AG09309 (cell line): ENCODE results near the gene NEDD8.

Experiments used
- DNase-seq: peaks from one replicate; pipeline ENCODE4 v3.0.0-alpha.2; 2010; ENCODE audit warnings: low read depth
- H3K4me3 ChIP-seq: 2 replicates; pipeline ENCODE4 v1.5.1; 2011; ENCODE audit warnings: mild to moderate bottlenecking, low read depth, low read length, moderate library complexity; ENCODE audit not compliant: control insufficient read depth
- TF ChIP-seq, protein P1 (sequence below): IDR thresholded peaks from 2 replicates; pipeline ENCODE4 v1.5.1; 2011; ENCODE audit warnings: mild to moderate bottlenecking, low read depth, low read length, inconsistent platforms; ENCODE audit not compliant: insufficient read depth, control insufficient read depth; ENCODE audit errors: missing control alignments

Gene NEDD8

DNA sequence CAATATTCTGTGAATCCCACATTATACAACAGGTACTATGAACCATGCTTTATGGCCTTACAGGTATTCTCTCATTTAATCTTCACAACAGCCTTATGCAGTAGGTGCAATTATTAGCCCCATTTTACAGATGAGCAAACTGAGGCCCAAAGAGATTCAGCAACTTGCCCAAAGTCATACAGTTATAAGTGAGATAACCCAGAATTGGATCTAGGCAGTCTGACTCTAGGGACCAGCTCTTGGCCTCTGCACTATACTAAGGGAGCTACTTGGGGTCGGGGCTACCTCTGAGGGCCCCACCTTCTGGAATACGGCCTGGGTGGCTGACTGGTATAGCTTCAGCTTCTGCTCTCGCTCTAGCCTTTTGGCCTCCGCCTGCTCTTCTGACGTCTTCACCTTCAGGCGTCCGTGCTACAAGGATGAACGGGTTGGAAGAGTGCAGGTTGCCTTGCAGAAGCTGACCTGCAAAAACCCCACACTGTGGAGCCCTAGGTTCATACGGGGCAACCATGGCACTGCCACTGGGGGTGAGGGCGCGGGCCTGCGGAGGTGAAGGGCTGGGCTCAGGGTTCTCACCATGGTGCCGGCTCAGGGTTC lies 38.5 kb upstream of the NEDD8 start:
- peak overlapping the region; percentile 79 for H3K4me3 ChIP-seq
- DNase-seq, result no peak
- TF ChIP-seq, protein P1, sequence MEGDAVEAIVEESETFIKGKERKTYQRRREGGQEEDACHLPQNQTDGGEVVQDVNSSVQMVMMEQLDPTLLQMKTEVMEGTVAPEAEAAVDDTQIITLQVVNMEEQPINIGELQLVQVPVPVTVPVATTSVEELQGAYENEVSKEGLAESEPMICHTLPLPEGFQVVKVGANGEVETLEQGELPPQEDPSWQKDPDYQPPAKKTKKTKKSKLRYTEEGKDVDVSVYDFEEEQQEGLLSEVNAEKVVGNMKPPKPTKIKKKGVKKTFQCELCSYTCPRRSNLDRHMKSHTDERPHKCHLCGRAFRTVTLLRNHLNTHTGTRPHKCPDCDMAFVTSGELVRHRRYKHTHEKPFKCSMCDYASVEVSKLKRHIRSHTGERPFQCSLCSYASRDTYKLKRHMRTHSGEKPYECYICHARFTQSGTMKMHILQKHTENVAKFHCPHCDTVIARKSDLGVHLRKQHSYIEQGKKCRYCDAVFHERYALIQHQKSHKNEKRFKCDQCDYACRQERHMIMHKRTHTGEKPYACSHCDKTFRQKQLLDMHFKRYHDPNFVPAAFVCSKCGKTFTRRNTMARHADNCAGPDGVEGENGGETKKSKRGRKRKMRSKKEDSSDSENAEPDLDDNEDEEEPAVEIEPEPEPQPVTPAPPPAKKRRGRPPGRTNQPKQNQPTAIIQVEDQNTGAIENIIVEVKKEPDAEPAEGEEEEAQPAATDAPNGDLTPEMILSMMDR, result no peak

DNA sequence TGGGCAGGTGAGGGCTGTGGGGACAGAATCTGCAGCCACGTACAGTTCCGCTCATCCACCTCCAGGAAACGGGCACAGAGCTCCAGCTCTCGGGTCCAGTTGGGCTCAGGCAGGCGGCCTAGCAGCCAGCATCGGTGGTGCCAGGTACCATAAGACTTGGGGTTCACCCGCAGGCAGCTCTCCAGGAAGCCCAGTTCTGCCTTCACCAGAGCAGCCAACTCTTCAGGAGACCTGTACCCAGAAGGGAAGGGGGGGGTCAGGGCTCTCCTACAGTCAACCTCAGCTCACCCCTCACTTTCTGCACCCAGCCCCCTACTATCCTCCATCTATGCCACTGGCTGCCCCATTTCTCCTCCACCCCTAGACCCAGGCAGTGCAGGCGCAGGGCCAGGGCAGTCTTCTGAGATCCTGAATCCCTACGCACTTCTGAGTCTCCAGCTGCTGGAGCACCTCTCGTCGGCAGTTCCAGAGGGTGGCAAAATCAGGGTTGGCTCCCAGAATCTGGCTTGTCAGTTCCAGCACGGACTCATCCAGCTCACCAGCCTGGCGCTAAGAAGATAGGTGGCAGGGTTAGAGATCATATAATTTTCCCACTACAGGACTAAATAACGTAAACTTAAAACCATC lies 37.9 kb upstream of the NEDD8 start:
- TF ChIP-seq, protein P1, result no peak
- no peak for DNase-seq
- no peak overlapping the region for H3K4me3 ChIP-seq

DNA sequence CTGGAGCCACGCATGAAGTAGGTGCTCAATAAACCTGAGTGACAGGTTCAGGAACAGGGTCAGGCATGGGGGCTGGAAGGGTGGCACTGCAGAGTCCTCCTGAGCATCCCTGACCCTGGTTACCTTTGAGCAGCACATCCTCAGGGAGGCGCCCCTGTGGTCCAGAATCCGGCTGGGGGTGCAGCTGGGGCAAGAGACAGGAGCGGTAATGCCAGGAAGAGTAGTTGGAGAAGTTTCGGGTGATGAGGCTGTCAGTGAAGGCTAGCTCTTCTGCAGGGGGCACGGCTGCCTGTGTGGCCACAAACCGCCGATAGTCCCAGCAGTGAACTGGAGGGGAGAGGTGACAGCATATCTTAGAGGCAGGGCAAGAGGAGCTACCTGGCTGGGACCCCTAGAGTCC lies 37.2 kb upstream of the NEDD8 start:
- TF ChIP-seq, protein P1, result no peak
- no peak for DNase-seq
- no peak overlapping the region for H3K4me3 ChIP-seq

DNA sequence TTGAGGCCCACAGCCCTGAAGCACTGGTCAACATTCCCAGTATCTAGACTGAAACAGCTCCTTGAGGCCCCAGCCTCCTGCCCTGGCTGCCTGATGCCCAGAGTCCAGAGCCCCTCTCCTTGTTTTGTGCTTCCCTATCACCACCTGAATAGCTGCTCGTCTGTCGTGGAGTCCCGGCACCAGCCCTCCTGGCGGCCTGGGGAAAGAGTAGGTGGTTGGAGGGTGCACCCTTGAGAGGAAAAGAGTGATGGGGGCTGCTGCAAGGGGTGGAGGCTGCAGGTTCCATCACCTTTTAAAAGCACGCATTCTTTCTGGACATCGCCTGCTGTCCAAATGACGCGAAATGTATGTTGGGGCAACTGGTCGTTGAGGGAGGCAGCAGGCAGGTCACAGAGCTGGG lies 36.1 kb upstream of the NEDD8 start:
- H3K4me3 ChIP-seq, result no peak overlapping the region
- DNase-seq, result no peak
- TF ChIP-seq, protein P1, result no peak

DNA sequence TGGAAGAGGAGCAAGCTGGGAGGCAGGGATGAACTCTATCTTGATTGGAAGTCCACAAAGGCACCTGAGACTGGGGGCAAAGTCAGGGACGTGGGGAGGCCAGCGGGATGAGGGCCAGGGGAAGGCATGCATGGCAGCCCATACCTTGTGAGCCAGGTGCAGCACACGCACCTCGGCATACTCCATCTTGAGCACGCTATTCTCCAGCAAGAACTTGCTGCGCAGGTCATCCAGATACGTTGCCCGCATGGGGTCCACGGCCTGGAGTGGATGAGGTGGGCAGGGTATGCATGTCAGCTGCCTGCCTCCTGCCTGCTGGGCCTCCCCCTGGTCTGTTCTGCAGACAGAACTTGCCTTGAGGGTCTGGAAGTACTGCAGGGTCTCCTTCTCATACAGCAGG lies 35.3 kb upstream of the NEDD8 start:
- TF ChIP-seq, protein P1, result no peak
- H3K4me3 ChIP-seq, result no peak overlapping the region
- DNase-seq, result no peak

DNA sequence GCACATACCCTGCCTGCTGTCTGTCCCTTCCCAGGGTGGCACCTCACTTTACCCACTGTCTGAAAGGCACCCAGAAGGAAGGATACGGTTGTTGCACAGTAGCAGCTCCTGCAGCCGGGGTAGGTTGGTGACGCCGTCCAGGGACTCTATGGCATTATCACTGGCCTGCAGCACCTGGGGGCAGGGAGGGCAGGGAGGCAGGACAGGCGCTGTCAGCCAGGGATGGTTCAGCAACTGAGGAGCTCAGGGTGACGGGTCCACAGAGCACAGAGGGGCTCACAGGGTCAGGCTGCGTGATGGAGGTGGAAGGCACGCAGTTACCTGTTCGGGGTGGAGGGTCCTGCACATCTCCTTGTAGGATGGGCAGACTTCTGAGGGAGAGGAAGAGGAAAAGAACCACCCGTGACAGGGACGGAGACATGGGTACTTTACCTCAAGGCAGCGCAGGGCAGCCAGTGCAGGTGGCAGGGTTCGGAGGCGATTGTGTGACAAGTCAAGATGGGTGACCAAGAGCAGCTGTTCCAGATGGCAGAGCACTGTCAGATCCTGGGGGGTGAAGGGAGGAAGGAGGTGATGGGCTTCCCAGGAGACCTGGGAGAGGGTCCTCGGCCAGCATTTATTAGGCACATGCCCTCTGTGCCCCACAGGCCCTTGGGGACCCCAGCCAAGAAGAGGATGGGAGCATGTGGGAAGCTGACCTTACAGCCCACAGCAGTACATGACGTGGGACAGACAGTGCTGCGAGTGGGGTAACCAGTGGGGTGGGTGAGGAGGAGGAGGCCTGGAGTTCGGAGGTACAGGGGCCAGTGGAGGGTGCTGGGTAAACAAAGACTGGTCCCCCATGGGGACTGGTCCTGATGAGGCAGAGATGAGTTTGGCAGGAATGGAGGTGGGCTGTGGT lies 34.4 kb upstream of the NEDD8 start:
- TF ChIP-seq, protein P1, result no peak
- H3K4me3 ChIP-seq, result no peak overlapping the region
- DNase-seq, result no peak
